ENCODE data around the gene SIGLEC15. TPM values are rescaled to one million over a fixed set of nuclear protein-coding genes. Genes with fewer than 3 reads are reported as not detected.

Gene SIGLEC15
- total RNA-seq (not detected), polyA plus RNA-seq (not detected)

DNA sequence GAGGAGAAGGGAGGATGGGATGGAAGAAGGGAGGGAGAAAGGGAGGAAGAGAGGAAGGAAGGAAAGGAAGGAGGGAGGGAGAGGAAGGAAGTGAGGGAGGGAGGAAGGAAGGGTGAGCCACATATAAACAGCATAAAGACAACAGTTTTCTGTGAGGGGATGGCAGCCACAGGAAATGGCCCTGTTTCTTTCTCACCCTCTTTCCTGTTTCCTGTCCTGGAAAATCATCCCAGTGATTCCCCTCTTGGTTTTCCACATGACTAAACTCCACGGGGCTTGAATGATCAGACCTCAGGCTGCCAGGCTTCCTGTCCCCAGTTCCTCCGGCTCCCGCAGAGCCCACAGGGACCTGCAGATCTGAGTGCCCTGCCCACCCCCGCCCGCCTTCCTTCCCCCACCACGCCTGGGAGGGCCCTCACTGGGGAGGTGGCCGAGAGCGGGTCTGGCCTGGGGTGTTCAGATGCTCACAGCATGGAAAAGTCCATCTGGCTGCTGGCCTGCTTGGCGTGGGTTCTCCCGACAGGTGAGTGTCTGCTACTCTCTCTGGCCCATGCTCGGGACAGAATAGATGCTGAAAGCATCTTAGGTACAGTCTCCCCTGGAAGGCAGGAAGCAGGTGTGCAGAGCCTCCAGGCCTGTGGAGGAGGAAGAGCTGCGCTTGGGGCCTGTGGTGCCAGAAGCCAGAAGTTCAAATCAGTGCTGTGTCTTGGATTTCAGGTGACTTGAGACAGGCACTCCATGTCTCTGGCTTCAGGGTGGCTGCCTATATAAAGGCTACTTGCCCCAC, at the start of gene SIGLEC15:
SIGLEC15 (plus strand) TSS at position 418 of the 787 bp plus-strand sequence; CDS start at position 472, 54 bp downstream.
- H3K4me3 Mint-ChIP-seq = peak within 1 kb of the TSS in 3 of 8 donors; percentile 32 to 62 (median 55)
- H3K36me3 ChIP-seq (ENCODE audit: insufficient read depth, low read length) = no peaks in the 10 kb centered on the region
- no peaks in the 10 kb centered on the region for H3K36me3 Mint-ChIP-seq
- DNase-seq = no peak
- no peak within 1 kb of the TSS for H3K4me3 ChIP-seq (ENCODE audit: low read length in 2 of 2)
- POLR2A ChIA-PET (ENCODE audit: partially characterized antibody) = no interaction called here
- peak within 1 kb of the TSS in 5 of 7 donors; percentile 64 to 87 (median 84) for H3K27ac Mint-ChIP-seq
- H3K9me3 Mint-ChIP-seq = peaks cover 0 to 5% (median 0%) of the 10 kb centered on the region in 8 donors
- no peaks in the 10 kb centered on the region for H3K9me3 ChIP-seq (ENCODE audit: control insufficient read depth in 1 of 2, low read length in 2 of 2)
- no peak within 1 kb of the TSS for H3K27ac ChIP-seq (ENCODE audit: low read depth, low read length)
- intact Hi-C loops (cut with micrococcal nuclease) = no loop called here
- H3K27me3 Mint-ChIP-seq = peaks cover 5 to 11% of the 10 kb centered on the region in 2 donors
- H3K4me1 Mint-ChIP-seq = peaks cover 14 to 27% (median 18%) of the 10 kb centered on the region in 4 donors
- H3K27me3 ChIP-seq (ENCODE audit: insufficient read depth, low read length) = no peaks in the 10 kb centered on the region
- CTCF ChIA-PET (ENCODE audit: partially characterized antibody) = no interaction called here
- peaks cover 15% of the 10 kb centered on the region for H3K4me1 ChIP-seq (ENCODE audit: insufficient read depth, low read length)

- POLR2A ChIA-PET (ENCODE audit: partially characterized antibody) = interaction anchor here (1.0 to 1.6 kb wide), 3 partner anchors 8 to 109 kb away, joined by 4 to 6 read pairs (median 4); no protein-coding TSS in a partner anchor
- H3K4me3 ChIP-seq (ENCODE audit: low read length in 2 of 2) = peak overlapping the region; percentile 67 to 68
- no peaks in the 10 kb centered on the region for H3K27me3 ChIP-seq (ENCODE audit: insufficient read depth, low read length)
- H3K36me3 ChIP-seq (ENCODE audit: insufficient read depth, low read length) = no peaks in the 10 kb centered on the region
- no peak overlapping the region for H3K27ac ChIP-seq (ENCODE audit: low read depth, low read length)
- H3K27me3 Mint-ChIP-seq = peaks cover 2 to 6% of the 10 kb centered on the region in 2 donors
- H3K27ac Mint-ChIP-seq = peak overlapping the region in 1 of 7 donors; percentile 88
- H3K36me3 Mint-ChIP-seq = no peaks in the 10 kb centered on the region
- DNase-seq = no peak
- CTCF ChIA-PET (ENCODE audit: partially characterized antibody) = interaction anchor here (1.0 to 2.7 kb wide), 2 partner anchors 88 to 104 kb away, joined by 4 to 8 read pairs; no protein-coding TSS in a partner anchor
- peak overlapping the region; percentile 63 to 90 (median 88) for H3K4me3 Mint-ChIP-seq
- H3K9me3 Mint-ChIP-seq = peaks cover 0 to 3% (median 0%) of the 10 kb centered on the region in 8 donors
- H3K9me3 ChIP-seq (ENCODE audit: control insufficient read depth in 1 of 2, low read length in 2 of 2) = no peaks in the 10 kb centered on the region
- peaks cover 22% of the 10 kb centered on the region for H3K4me1 ChIP-seq (ENCODE audit: insufficient read depth, low read length)
- intact Hi-C loops (cut with micrococcal nuclease) = no loop called here
- peaks cover 23 to 44% (median 30%) of the 10 kb centered on the region in 4 donors for H3K4me1 Mint-ChIP-seq
These were observed 49.7 kb upstream of the SIGLEC15 start for GRCh38 chr18:45775743-45776142.

GRCh38 chr18:45777393-45777792, 48.1 kb upstream of the SIGLEC15 start:
- no peaks in the 10 kb centered on the region for H3K36me3 ChIP-seq (ENCODE audit: insufficient read depth, low read length)
- ChIA-PET POLR2A (ENCODE audit: partially characterized antibody) (no interaction called here), CTCF (ENCODE audit: partially characterized antibody) (no interaction called here)
- Mint-ChIP-seq H3K4me3 (no peak overlapping the region), H3K4me1 (peaks cover 19 to 30% (median 25%) of the 10 kb centered on the region in 4 donors), H3K27ac (peak overlapping the region in 1 of 7 donors; percentile 10), H3K9me3 (no peaks in the 10 kb centered on the region), H3K36me3 (no peaks in the 10 kb centered on the region), H3K27me3 (peaks cover 2 to 10% of the 10 kb centered on the region in 2 donors)
- H3K4me3 ChIP-seq (ENCODE audit: low read length in 2 of 2) = no peak overlapping the region
- intact Hi-C loops (cut with micrococcal nuclease) = no loop called here
- H3K9me3 ChIP-seq (ENCODE audit: control insufficient read depth in 1 of 2, low read length in 2 of 2) = no peaks in the 10 kb centered on the region
- DNase-seq = no peak
- H3K27me3 ChIP-seq (ENCODE audit: insufficient read depth, low read length) = no peaks in the 10 kb centered on the region
- peaks cover 22% of the 10 kb centered on the region for H3K4me1 ChIP-seq (ENCODE audit: insufficient read depth, low read length)
- H3K27ac ChIP-seq (ENCODE audit: low read depth, low read length) = no peak overlapping the region

- DNase-seq = no peak
- peaks cover 0 to 2% (median 0%) of the 10 kb centered on the region in 8 donors for H3K9me3 Mint-ChIP-seq
- peaks cover 3 to 13% (median 10%) of the 10 kb centered on the region in 4 donors for H3K4me1 Mint-ChIP-seq
- intact Hi-C loops (cut with micrococcal nuclease) = no loop called here
- H3K27ac Mint-ChIP-seq = no peak overlapping the region
- no peaks in the 10 kb centered on the region for H3K4me1 ChIP-seq (ENCODE audit: insufficient read depth, low read length)
- ChIA-PET CTCF (ENCODE audit: partially characterized antibody) (no interaction called here), POLR2A (ENCODE audit: partially characterized antibody) (no interaction called here)
- no peaks in the 10 kb centered on the region for H3K36me3 ChIP-seq (ENCODE audit: insufficient read depth, low read length)
- peaks cover 0 to 10% of the 10 kb centered on the region in 2 donors for H3K27me3 Mint-ChIP-seq
- H3K27me3 ChIP-seq (ENCODE audit: insufficient read depth, low read length) = no peaks in the 10 kb centered on the region
- no peak overlapping the region for H3K4me3 ChIP-seq (ENCODE audit: low read length in 2 of 2)
- H3K9me3 ChIP-seq (ENCODE audit: control insufficient read depth in 1 of 2, low read length in 2 of 2) = no peaks in the 10 kb centered on the region
- H3K4me3 Mint-ChIP-seq = no peak overlapping the region
- H3K27ac ChIP-seq (ENCODE audit: low read depth, low read length) = no peak overlapping the region
- no peaks in the 10 kb centered on the region for H3K36me3 Mint-ChIP-seq
These were observed 44.9 kb upstream of the SIGLEC15 start for GRCh38 chr18:45780568-45780967.

DNA sequence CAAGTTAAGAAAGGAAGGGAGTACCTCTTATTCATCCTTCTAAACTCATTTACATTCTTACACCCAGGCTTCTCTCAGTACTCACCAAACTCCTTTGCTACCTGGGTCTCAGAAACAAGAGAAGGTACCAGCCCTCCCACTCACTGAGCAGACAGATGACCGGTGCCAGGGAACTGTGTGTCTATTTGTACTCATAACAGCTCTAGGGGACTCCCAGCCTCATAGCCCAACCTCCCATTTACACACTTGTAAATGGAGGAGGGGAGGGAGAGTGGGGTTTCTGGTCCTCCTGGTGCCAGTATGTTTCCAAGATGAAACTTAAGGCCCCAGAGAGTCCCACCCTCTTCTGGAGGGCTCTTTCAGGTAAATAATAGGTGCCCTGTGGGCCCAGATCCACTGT, 42.8 kb upstream of the SIGLEC15 start:
- no peak overlapping the region for H3K27ac ChIP-seq (ENCODE audit: low read depth, low read length)
- Mint-ChIP-seq H3K27me3 (peaks cover 0 to 10% of the 10 kb centered on the region in 2 donors), H3K4me1 (peaks cover 0 to 9% (median 5%) of the 10 kb centered on the region in 4 donors), H3K9me3 (peaks cover 0 to 2% (median 0%) of the 10 kb centered on the region in 8 donors), H3K36me3 (no peaks in the 10 kb centered on the region), H3K4me3 (no peak overlapping the region), H3K27ac (no peak overlapping the region)
- H3K4me1 ChIP-seq (ENCODE audit: insufficient read depth, low read length) = no peaks in the 10 kb centered on the region
- POLR2A ChIA-PET (ENCODE audit: partially characterized antibody) = no interaction called here
- CTCF ChIA-PET (ENCODE audit: partially characterized antibody) = no interaction called here
- no peak overlapping the region for H3K4me3 ChIP-seq (ENCODE audit: low read length in 2 of 2)
- H3K36me3 ChIP-seq (ENCODE audit: insufficient read depth, low read length) = no peaks in the 10 kb centered on the region
- H3K9me3 ChIP-seq (ENCODE audit: control insufficient read depth in 1 of 2, low read length in 2 of 2) = no peaks in the 10 kb centered on the region
- no peak for DNase-seq
- intact Hi-C loops (cut with micrococcal nuclease) = no loop called here
- H3K27me3 ChIP-seq (ENCODE audit: insufficient read depth, low read length) = no peaks in the 10 kb centered on the region

- no peaks in the 10 kb centered on the region for H3K36me3 ChIP-seq (ENCODE audit: insufficient read depth, low read length)
- peak overlapping the region in 1 of 7 donors; percentile 8 for H3K27ac Mint-ChIP-seq
- no peaks in the 10 kb centered on the region for H3K36me3 Mint-ChIP-seq
- H3K9me3 ChIP-seq (ENCODE audit: control insufficient read depth in 1 of 2, low read length in 2 of 2) = no peaks in the 10 kb centered on the region
- peaks cover 0 to 2% (median 0%) of the 10 kb centered on the region in 8 donors for H3K9me3 Mint-ChIP-seq
- CTCF ChIA-PET (ENCODE audit: partially characterized antibody) = no interaction called here
- peaks cover 0 to 9% (median 5%) of the 10 kb centered on the region in 4 donors for H3K4me1 Mint-ChIP-seq
- H3K4me3 Mint-ChIP-seq = no peak overlapping the region
- POLR2A ChIA-PET (ENCODE audit: partially characterized antibody) = interaction anchor here (1.2 kb wide), 1 partner anchor 8 kb away, joined by 4 read pairs; no protein-coding TSS in a partner anchor
- no peak overlapping the region for H3K4me3 ChIP-seq (ENCODE audit: low read length in 2 of 2)
- no peaks in the 10 kb centered on the region for H3K4me1 ChIP-seq (ENCODE audit: insufficient read depth, low read length)
- DNase-seq = no peak
- H3K27ac ChIP-seq (ENCODE audit: low read depth, low read length) = no peak overlapping the region
- intact Hi-C loops (cut with micrococcal nuclease) = no loop called here
- peaks cover 0 to 12% of the 10 kb centered on the region in 2 donors for H3K27me3 Mint-ChIP-seq
- H3K27me3 ChIP-seq (ENCODE audit: insufficient read depth, low read length) = no peaks in the 10 kb centered on the region
These were observed 42.1 kb upstream of the SIGLEC15 start for GRCh38 chr18:45783097-45784075.
